Nephron (organoid): ENCODE data around the gene GOLGA1.
A peak's percentile ranks its signal among the peaks of the same experiment; 100 is the strongest.

Experiments
- H3K27ac Mint-ChIP-seq, 3 experiments: 2 replicates each; pipeline ENCODE4 v1.8.0; 2020; ENCODE audit warnings: mixed read lengths in 3 of 3, mild to moderate bottlenecking in 2 of 3, moderate library complexity in 1 of 3
- H3K27me3 Mint-ChIP-seq: 2 replicates; pipeline ENCODE4 v1.8.0; 2021; ENCODE audit warnings: low read depth, mild to moderate bottlenecking, moderate library complexity, mixed read lengths
- H3K36me3 Mint-ChIP-seq: 2 replicates; pipeline ENCODE4 v1.8.0; 2020; ENCODE audit warnings: low read depth, mixed read lengths
- H3K4me1 Mint-ChIP-seq: 2 replicates; pipeline ENCODE4 v1.8.0; 2020; ENCODE audit warnings: mixed read lengths
- H3K4me3 Mint-ChIP-seq, 3 experiments: 2 replicates each; pipeline ENCODE4 v1.8.0; 2020; ENCODE audit warnings: mild to moderate bottlenecking in 3 of 3, mixed read lengths in 3 of 3, moderate library complexity in 2 of 3
- H3K9me3 Mint-ChIP-seq: 2 replicates; pipeline ENCODE4 v1.8.0; 2020; ENCODE audit warnings: mixed read lengths
- CTCF ChIP-seq, 3 experiments: fragments of 200-600 bp; sonication (generic); IDR thresholded peaks; one replicate each; pipeline ENCODE4 v1.5.0; 2021; ENCODE audit warnings: antibody characterized with exemption in 3 of 3; ENCODE audit not compliant: unreplicated experiment in 3 of 3

GOLGA1 gene

DNA sequence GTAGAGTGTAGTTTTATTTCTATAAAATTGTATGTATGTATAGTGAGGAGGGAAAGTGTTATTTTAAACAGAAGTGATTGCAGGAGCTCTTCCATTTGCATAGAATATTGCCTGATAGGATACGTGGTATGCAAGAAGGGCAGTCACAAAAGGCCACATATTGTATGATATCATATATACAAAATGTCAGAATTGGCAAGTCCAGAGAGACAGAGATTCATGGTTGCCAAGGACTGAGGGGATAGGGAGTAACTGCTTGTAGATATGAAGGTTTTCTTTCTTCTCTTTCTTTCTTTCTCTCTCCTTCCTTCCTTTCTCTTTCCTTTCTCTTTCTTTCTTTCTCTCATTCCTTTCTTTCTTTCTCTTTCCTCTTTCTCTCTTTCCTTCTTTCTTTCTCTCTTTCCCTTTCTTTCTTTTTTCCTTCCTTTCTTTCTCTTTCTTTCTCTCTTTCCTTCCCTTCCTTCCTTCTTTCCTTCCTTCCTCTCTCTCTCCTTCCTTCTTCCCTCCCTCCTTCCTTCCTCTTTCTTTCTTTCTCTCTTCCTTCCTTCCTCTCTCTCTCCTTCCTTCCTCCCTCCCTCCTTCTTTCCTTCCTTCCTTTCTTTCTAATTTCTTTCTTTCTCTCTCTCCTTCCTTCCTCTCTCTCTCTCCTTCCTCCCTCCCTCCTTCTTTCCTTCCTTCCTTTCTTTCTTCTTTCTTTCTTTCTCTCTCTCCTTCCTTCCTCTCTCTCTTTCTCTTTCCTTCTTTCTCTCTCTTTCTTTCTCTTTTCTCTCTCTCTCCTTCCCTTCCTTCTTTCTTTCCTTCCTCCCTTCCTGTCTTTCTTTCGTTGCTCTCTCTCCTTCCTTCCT, 112.2 kb downstream of the GOLGA1 start:
- Mint-ChIP-seq H3K36me3 (no peaks in the 10 kb centered on the region), H3K27ac (peak overlapping the region in 2 of 3 experiments; percentile 68 to 75), H3K9me3 (peaks cover 4% of the 10 kb centered on the region), H3K27me3 (no peaks in the 10 kb centered on the region), H3K4me1 (peaks cover 32% of the 10 kb centered on the region), H3K4me3 (no peak overlapping the region)
- no peak for TF ChIP-seq CTCF (IDR thresholded peaks at IDR 0.05; ENCODE audit: unreplicated experiment in 3 of 3)
